Left ventricle myocardium inferior (tissue), 1 donor: ENCODE measurements around the gene EREG. TPM values are rescaled to one million over a fixed set of nuclear protein-coding genes. Genes with fewer than 3 reads are reported as not detected.

Experiments
- DNase-seq: peaks from one replicate; pipeline ENCODE4 v3.0.0-alpha.2; 2020
- H3K27ac ChIP-seq: fragments of 200-600 bp; replicated peaks from 2 replicates; pipeline ENCODE4 v1.8.0; 2021
- H3K27me3 ChIP-seq: fragments of 200-600 bp; 2 replicates; pipeline ENCODE4 v1.8.0; 2021; ENCODE audit warnings: low read depth
- H3K36me3 ChIP-seq: fragments of 200-600 bp; 2 replicates; pipeline ENCODE4 v1.8.0; 2021
- H3K4me1 ChIP-seq: fragments of 200-600 bp; 2 replicates; pipeline ENCODE4 v1.8.0; 2021
- H3K4me3 ChIP-seq: fragments of 200-600 bp; 2 replicates; pipeline ENCODE4 v1.8.0; 2021; ENCODE audit warnings: mild to moderate bottlenecking, moderate library complexity
- H3K9me3 ChIP-seq: fragments of 200-600 bp; replicated peaks from 2 replicates; pipeline ENCODE4 v1.8.0; 2021
- intact Hi-C: fragments of 100-400 bp; cut with micrococcal nuclease; formaldehyde crosslinking; loops from one replicate; pipeline ENCODE4 v1.11.0; 2022
- total RNA-seq: library from RNA; stranded (reverse); fragmentation: NEBNext Ultra II Directional; extraction: Animal tissue kit (Norgen Biotek cat#: 25700); gene quantifications from one replicate; pipeline ENCODE4 v1.2.1, GENCODE V29; 2021
- TF ChIP-seq, protein P1 (sequence below): fragments of 200-600 bp; IDR thresholded peaks from 2 replicates; pipeline ENCODE4 v1.8.0; 2021; ENCODE audit warnings: antibody characterized with exemption, mild to moderate bottlenecking, borderline replicate concordance
- donor health status: DM: no; HTN: yes; CAD: no; lungs with severe emphysema.

Gene EREG
- total RNA-seq, 1 donor from 2014 or later, result not detected

DNA sequence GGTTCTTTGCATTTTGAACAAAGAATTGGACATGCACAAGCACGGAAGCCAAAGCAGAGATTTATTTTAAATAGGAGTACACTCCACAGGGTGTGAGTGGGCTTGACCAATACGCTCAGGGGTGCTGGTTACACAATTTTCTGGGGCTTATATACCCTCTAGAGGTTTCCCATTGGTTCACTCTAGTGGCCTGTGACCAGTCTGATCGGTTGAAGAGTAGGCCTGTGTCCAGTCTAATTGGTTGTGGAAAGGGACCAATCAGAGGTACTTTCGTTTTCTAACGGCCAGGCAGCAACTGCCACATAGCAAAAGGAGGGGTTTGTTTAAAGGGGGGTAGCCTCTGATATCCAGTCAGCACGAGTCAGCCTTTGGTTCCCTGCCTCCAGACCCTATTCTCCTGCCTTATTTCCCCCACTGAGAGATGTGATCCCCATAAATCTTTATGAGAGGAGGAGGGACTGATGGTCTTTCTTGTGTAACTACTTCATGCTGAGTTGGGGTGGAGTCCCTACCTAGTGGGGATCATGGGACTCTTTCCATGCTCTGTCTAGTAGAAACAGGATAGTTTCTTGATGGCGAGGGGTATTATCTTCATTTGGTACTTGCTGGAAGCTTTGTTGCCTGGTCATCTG lies 68.7 kb downstream of the EREG start:
- DNase-seq, result no peak
- H3K4me3 ChIP-seq, result no peak overlapping the region
- TF ChIP-seq, protein P1, sequence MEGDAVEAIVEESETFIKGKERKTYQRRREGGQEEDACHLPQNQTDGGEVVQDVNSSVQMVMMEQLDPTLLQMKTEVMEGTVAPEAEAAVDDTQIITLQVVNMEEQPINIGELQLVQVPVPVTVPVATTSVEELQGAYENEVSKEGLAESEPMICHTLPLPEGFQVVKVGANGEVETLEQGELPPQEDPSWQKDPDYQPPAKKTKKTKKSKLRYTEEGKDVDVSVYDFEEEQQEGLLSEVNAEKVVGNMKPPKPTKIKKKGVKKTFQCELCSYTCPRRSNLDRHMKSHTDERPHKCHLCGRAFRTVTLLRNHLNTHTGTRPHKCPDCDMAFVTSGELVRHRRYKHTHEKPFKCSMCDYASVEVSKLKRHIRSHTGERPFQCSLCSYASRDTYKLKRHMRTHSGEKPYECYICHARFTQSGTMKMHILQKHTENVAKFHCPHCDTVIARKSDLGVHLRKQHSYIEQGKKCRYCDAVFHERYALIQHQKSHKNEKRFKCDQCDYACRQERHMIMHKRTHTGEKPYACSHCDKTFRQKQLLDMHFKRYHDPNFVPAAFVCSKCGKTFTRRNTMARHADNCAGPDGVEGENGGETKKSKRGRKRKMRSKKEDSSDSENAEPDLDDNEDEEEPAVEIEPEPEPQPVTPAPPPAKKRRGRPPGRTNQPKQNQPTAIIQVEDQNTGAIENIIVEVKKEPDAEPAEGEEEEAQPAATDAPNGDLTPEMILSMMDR, result no peak
- H3K9me3 ChIP-seq, result no peaks in the 10 kb centered on the region
- intact Hi-C loops, result no loop called here
- H3K36me3 ChIP-seq, result no peaks in the 10 kb centered on the region
- H3K27me3 ChIP-seq, result no peaks in the 10 kb centered on the region
- H3K27ac ChIP-seq, result no peak overlapping the region
- peaks cover 18% of the 10 kb centered on the region for H3K4me1 ChIP-seq

DNA sequence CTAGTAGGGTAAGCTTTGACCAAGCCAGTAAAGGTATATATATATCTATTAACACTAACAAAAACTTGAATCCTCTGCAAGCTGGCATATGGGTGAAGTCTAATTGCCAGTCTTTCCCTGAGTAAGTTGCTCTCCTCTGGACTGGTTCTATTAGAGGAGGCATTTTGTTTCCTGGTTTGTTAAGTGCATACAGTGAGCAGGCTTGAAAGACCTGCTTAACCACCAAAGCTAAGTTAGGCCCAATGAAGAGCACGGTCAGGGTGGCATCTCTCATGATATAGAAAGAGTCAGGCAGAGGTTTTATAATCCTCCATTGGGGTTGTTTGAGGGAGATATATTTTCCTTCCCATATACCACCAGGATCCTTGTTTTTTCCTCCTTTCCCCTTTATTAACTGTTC lies 70.4 kb downstream of the EREG start:
- no peaks in the 10 kb centered on the region for H3K36me3 ChIP-seq
- H3K9me3 ChIP-seq, result no peaks in the 10 kb centered on the region

DNA sequence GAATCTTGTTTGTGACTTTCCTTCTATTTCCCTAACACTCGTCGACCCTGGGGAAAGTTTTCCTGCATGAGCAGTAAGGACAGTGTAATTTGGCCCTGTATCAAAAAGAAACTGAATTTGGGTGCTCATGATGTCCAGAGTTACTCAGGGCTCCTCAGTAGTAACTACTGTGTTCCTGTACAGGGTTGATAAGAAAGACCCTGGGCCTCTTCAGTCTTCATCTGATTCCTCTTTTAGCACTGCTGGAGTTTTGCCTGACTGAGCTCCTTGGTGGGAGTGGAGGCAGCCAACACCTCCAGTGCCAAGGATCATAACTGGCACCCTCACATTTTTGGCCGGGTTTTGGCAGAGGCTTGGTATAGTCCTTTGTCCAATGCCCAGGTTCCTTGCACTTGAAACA lies 72.9 kb downstream of the EREG start:
- Histone ChIP-seq H3K9me3 (no peaks in the 10 kb centered on the region), H3K4me3 (no peak overlapping the region), H3K27me3 (no peaks in the 10 kb centered on the region), H3K4me1 (no peaks in the 10 kb centered on the region), H3K27ac (no peak overlapping the region), H3K36me3 (no peaks in the 10 kb centered on the region)
- no peak for DNase-seq
- TF ChIP-seq, protein P1, result no peak
- intact Hi-C loops, result no loop called here

More for the DNA sequence above, 70.4 kb downstream of the EREG start:
- Histone ChIP-seq H3K27ac (no peak overlapping the region), H3K4me3 (no peak overlapping the region), H3K4me1 (peaks cover 18% of the 10 kb centered on the region), H3K27me3 (no peaks in the 10 kb centered on the region)
- DNase-seq, result no peak
- intact Hi-C loops, result no loop called here
- TF ChIP-seq, protein P1, result no peak

Other genes with a start within 250 kb of the EREG start
- 13.8 TPM for gene MTHFD2L, start 207.0 kb upstream of the EREG start, total RNA-seq
- gene EPGN, start 56.7 kb upstream of the EREG start, total RNA-seq, result not detected
- gene AREG, start 80.0 kb downstream of the EREG start, total RNA-seq, result 0.55 TPM